Measurements from ENCODE around the gene DDX19B. TPM values are rescaled to one million over a fixed set of nuclear protein-coding genes. Genes with fewer than 3 reads are reported as not detected.
A peak's percentile ranks its signal among the peaks of the same experiment; 100 is the strongest.

The DDX19B gene
- total and polyA plus RNA-seq, 2 experiments from 2014 or later: 31.8 to 33.0 TPM

GRCh38 chr16:70381604-70382342 is 82.8 kb downstream of the DDX19B start:
- no peaks in the 10 kb centered on the region for H3K9me3 ChIP-seq (ENCODE audit: low read depth)
- no peaks in the 10 kb centered on the region for H4K20me1 ChIP-seq (ENCODE audit: insufficient read depth)
- H3K36me3 ChIP-seq (ENCODE audit: low read depth): no peaks in the 10 kb centered on the region
- H3K27me3 ChIP-seq (replicated peaks; ENCODE audit: insufficient read depth): no peaks in the 10 kb centered on the region
- peak overlapping the region; percentile 62 for H3K4me2 ChIP-seq (ENCODE audit: unreplicated experiment)
- H2AFZ ChIP-seq: peak overlapping the region; percentile 74
- WGBS, 2 experiments (ENCODE audit: low coverage in 1 of 2, low lambda C conversion rate in 2 of 2, missing lambda C conversion rate in 2 of 2): 20 to 21% methylated on average over 45 to 47 of the region's 47 CpGs
- peak overlapping the region; percentile 92 for H3K4me3 ChIP-seq
- in situ Hi-C loops (cut with MboI): loop anchor here (25.0 kb wide), 1 partner anchor 381 kb away; no protein-coding TSS in a partner anchor
- TF ChIP-seq EZH2 (IDR thresholded peaks at IDR 0.05; ENCODE audit: insufficient read depth, poor library complexity, severe bottlenecking) (no peak), EZH2phosphoT487 (IDR thresholded peaks at IDR 0.05; ENCODE audit: insufficient read depth, low read depth) (no peak)
- H3K9me2 ChIP-seq (ENCODE audit: insufficient read depth): no peaks in the 10 kb centered on the region
- H3K4me1 ChIP-seq (ENCODE audit: insufficient read depth): peaks cover 8% of the 10 kb centered on the region; the same call in 1 of the 2 replicates
- no peak for DNase-seq
- 0 out of 2 replicates have a peak, but pooled peaks cover 7% of the 10 kb centered on the region for H3F3A ChIP-seq (ENCODE audit: insufficient read depth)
- H3K79me2 ChIP-seq (ENCODE audit: insufficient read depth): peaks cover 25% of the 10 kb centered on the region
- H3K9ac ChIP-seq: peak overlapping the region; percentile 83
- 0 out of 2 replicates have a peak overlapping the region, but pooled peaks have one; percentile 78 for H3K27ac ChIP-seq

- peaks cover 8% of the 10 kb centered on the region; the same call in 1 of the 2 replicates for H3K4me1 ChIP-seq (ENCODE audit: insufficient read depth)
- H3K79me2 ChIP-seq (ENCODE audit: insufficient read depth): peaks cover 18% of the 10 kb centered on the region
- no peak overlapping the region for H2AFZ ChIP-seq
- H3K9ac ChIP-seq: no peak overlapping the region
- no peaks in the 10 kb centered on the region for H3K9me2 ChIP-seq (ENCODE audit: insufficient read depth)
- H3K4me2 ChIP-seq (ENCODE audit: unreplicated experiment): no peak overlapping the region
- TF ChIP-seq EZH2 (IDR thresholded peaks at IDR 0.05; ENCODE audit: insufficient read depth, poor library complexity, severe bottlenecking): no peak
- TF ChIP-seq EZH2phosphoT487 (IDR thresholded peaks at IDR 0.05; ENCODE audit: insufficient read depth, low read depth): no peak
- no peak overlapping the region for H3K27ac ChIP-seq
- H3K36me3 ChIP-seq (ENCODE audit: low read depth): peaks cover 4% of the 10 kb centered on the region; the same call in 1 of the 2 replicates
- H4K20me1 ChIP-seq (ENCODE audit: insufficient read depth): no peaks in the 10 kb centered on the region
- 0 out of 2 replicates have a peak, but pooled peaks cover 7% of the 10 kb centered on the region for H3F3A ChIP-seq (ENCODE audit: insufficient read depth)
- no peak overlapping the region for H3K4me3 ChIP-seq
- 83 to 87% methylated on average over 6 of the region's 6 CpGs for WGBS, 2 experiments (ENCODE audit: low coverage in 1 of 2, low lambda C conversion rate in 2 of 2, missing lambda C conversion rate in 2 of 2)
- H3K9me3 ChIP-seq (ENCODE audit: low read depth): no peaks in the 10 kb centered on the region
- in situ Hi-C loops (cut with MboI): loop anchor here (25.0 kb wide), 1 partner anchor 379 kb away; no protein-coding TSS in a partner anchor
- H3K27me3 ChIP-seq (replicated peaks; ENCODE audit: insufficient read depth): no peaks in the 10 kb centered on the region
- DNase-seq: no peak
Measured at GRCh38 chr16:70383421-70383960, 84.5 kb downstream of the DDX19B start.

Small RNA genes lying within 50 kb of the gene (small RNA-seq; reads per million reads assigned to genes)
- gene RN7SL279P (ENCODE audit: low read depth, low replicate concordance): not detected

Other genes starting within 250 kb of the DDX19B start
- 8.6 and 10.9 TPM in 2 replicates for gene PDPR, start 184.9 kb upstream of the DDX19B start, total RNA-seq (2014; rRNA removed; shearing (Covaris generic))
- 4.9 and 5.3 TPM in 2 replicates for gene PDPR, start 184.9 kb upstream of the DDX19B start, polyA plus RNA-seq (2016; fragmentation: Nextera tagmentation; extraction: Ambion mirVana)
- 0.25 and 0.43 TPM in 2 replicates for gene CLEC18C, start 125.4 kb upstream of the DDX19B start, total RNA-seq (2014; rRNA removed; shearing (Covaris generic))
- gene CLEC18C, start 125.4 kb upstream of the DDX19B start, polyA plus RNA-seq (2016; fragmentation: Nextera tagmentation; extraction: Ambion mirVana): not detected in 2 replicates
- 33.6 and 35.3 TPM in 2 replicates for gene EXOSC6, start 47.2 kb upstream of the DDX19B start, total RNA-seq (2014; rRNA removed; shearing (Covaris generic))
- 25.3 TPM in 2 replicates for gene EXOSC6, start 47.2 kb upstream of the DDX19B start, polyA plus RNA-seq (2016; fragmentation: Nextera tagmentation; extraction: Ambion mirVana)
- gene AARS1, start 9.7 kb upstream of the DDX19B start, total RNA-seq (2014; rRNA removed; shearing (Covaris generic)): 160 and 179 TPM in 2 replicates
- gene AARS1, start 9.7 kb upstream of the DDX19B start, polyA plus RNA-seq (2016; fragmentation: Nextera tagmentation; extraction: Ambion mirVana): 130 and 138 TPM in 2 replicates
- 43.3 and 43.9 TPM in 2 replicates for gene DDX19A, start 47.7 kb downstream of the DDX19B start, total RNA-seq (2014; rRNA removed; shearing (Covaris generic))
- 36.0 and 36.9 TPM in 2 replicates for gene DDX19A, start 47.7 kb downstream of the DDX19B start, polyA plus RNA-seq (2016; fragmentation: Nextera tagmentation; extraction: Ambion mirVana)
- 28.8 and 32.5 TPM in 2 replicates for gene ST3GAL2, start 139.9 kb downstream of the DDX19B start, total RNA-seq (2014; rRNA removed; shearing (Covaris generic))
- gene ST3GAL2, start 139.9 kb downstream of the DDX19B start, polyA plus RNA-seq (2016; fragmentation: Nextera tagmentation; extraction: Ambion mirVana): 10.8 and 13.3 TPM in 2 replicates
- gene FCSK, start 155.4 kb downstream of the DDX19B start, total RNA-seq (2014; rRNA removed; shearing (Covaris generic)): 6.1 and 6.8 TPM in 2 replicates
- gene FCSK, start 155.4 kb downstream of the DDX19B start, polyA plus RNA-seq (2016; fragmentation: Nextera tagmentation; extraction: Ambion mirVana): 2.2 and 2.6 TPM in 2 replicates
- gene COG4, start 224.4 kb downstream of the DDX19B start, total RNA-seq (2014; rRNA removed; shearing (Covaris generic)): 66.4 and 83.2 TPM in 2 replicates
- 59.0 and 60.6 TPM in 2 replicates for gene COG4, start 224.4 kb downstream of the DDX19B start, polyA plus RNA-seq (2016; fragmentation: Nextera tagmentation; extraction: Ambion mirVana)
- 69.3 and 166 TPM in 2 replicates for gene SF3B3, start 224.6 kb downstream of the DDX19B start, total RNA-seq (2014; rRNA removed; shearing (Covaris generic))
- 185 TPM in 2 replicates for gene SF3B3, start 224.6 kb downstream of the DDX19B start, polyA plus RNA-seq (2016; fragmentation: Nextera tagmentation; extraction: Ambion mirVana)